Astrocyte (in vitro differentiated cells and primary cell): Measurements from ENCODE around the gene MT1X. TPM values are rescaled to one million over a fixed set of nuclear protein-coding genes. Genes with fewer than 3 reads are reported as not detected.

ENCODE experiments used
- DNase-seq: peaks from one replicate; pipeline ENCODE4 v3.0.0-alpha.2; 2010; ENCODE audit warnings: low read depth
- FAIRE-seq: peaks from 2 replicates; lab custom pipeline; 2011; peaks lifted over from hg19 to GRCh38; lab: Jason Lieb, UNC
- H2AFZ ChIP-seq: 2 replicates; pipeline ENCODE4 v1.6.0; 2012; ENCODE audit warnings: low read depth, low read length, inconsistent platforms
- H3K27ac ChIP-seq: 2 replicates; pipeline ENCODE4 v1.5.1; 2011; ENCODE audit warnings: low read depth, low read length, inconsistent platforms
- H3K27me3 ChIP-seq: 2 replicates; pipeline ENCODE4 v1.6.0; 2011; ENCODE audit warnings: low read length, inconsistent platforms; ENCODE audit not compliant: insufficient read depth
- H3K36me3 ChIP-seq: 2 replicates; pipeline ENCODE4 v1.5.1; 2011; ENCODE audit warnings: low read length, inconsistent platforms; ENCODE audit not compliant: insufficient read depth
- H3K4me1 ChIP-seq: 2 replicates; pipeline ENCODE4 v1.5.1; 2011; ENCODE audit warnings: low read length, inconsistent platforms; ENCODE audit not compliant: insufficient read depth
- H3K4me2 ChIP-seq: 2 replicates; pipeline ENCODE4 v1.6.0; 2012; ENCODE audit warnings: low read length, inconsistent platforms
- H3K4me3 ChIP-seq: 2 replicates; pipeline ENCODE4 v1.5.1; 2011; ENCODE audit warnings: low read depth, mild to moderate bottlenecking, low read length, inconsistent platforms; ENCODE audit not compliant: insufficient read depth
- H3K79me2 ChIP-seq: 2 replicates; pipeline ENCODE4 v1.6.0; 2012; ENCODE audit warnings: mild to moderate bottlenecking, low read length, inconsistent platforms; ENCODE audit not compliant: insufficient read depth
- H3K9ac ChIP-seq: 2 replicates; pipeline ENCODE4 v1.6.0; 2012; ENCODE audit warnings: mild to moderate bottlenecking, low read length, inconsistent platforms
- H3K9me3 ChIP-seq: 2 replicates; pipeline ENCODE4 v1.5.1; 2012; ENCODE audit warnings: low read depth, mild to moderate bottlenecking, low read length, inconsistent platforms; ENCODE audit not compliant: insufficient read depth
- H4K20me1 ChIP-seq: 2 replicates; pipeline ENCODE4 v1.6.0; 2012; ENCODE audit warnings: low read length, inconsistent platforms; ENCODE audit not compliant: insufficient read depth
- H3K27ac Mint-ChIP-seq: one replicate; pipeline ENCODE4 v1.8.0; 2021; ENCODE audit warnings: mild to moderate bottlenecking, mixed read lengths; ENCODE audit not compliant: unreplicated experiment
- H3K27me3 Mint-ChIP-seq: one replicate; pipeline ENCODE4 v1.8.0; 2021; ENCODE audit warnings: low read depth, mixed read lengths; ENCODE audit not compliant: unreplicated experiment
- H3K36me3 Mint-ChIP-seq: one replicate; pipeline ENCODE4 v1.8.0; 2021; ENCODE audit warnings: low read depth, mixed read lengths; ENCODE audit not compliant: unreplicated experiment
- H3K4me1 Mint-ChIP-seq: one replicate; pipeline ENCODE4 v1.8.0; 2021; ENCODE audit warnings: low read depth, mixed read lengths; ENCODE audit not compliant: unreplicated experiment
- H3K4me3 Mint-ChIP-seq: one replicate; pipeline ENCODE4 v1.8.0; 2021; ENCODE audit warnings: mild to moderate bottlenecking, moderate library complexity, mixed read lengths; ENCODE audit not compliant: unreplicated experiment
- H3K9me3 Mint-ChIP-seq: one replicate; pipeline ENCODE4 v1.8.0; 2021; ENCODE audit warnings: mild to moderate bottlenecking, mixed read lengths; ENCODE audit not compliant: unreplicated experiment
- CTCF ChIP-seq: IDR thresholded peaks from 2 replicates; pipeline ENCODE4 v1.5.1; 2011; ENCODE audit warnings: low read depth, mild to moderate bottlenecking, inconsistent platforms, low read length, moderate library complexity; ENCODE audit not compliant: insufficient read depth
- EZH2 ChIP-seq: IDR thresholded peaks from 2 replicates; pipeline ENCODE4 v1.6.1; 2012; ENCODE audit warnings: mild to moderate bottlenecking, low read length, inconsistent platforms; ENCODE audit not compliant: insufficient read depth
- total RNA-seq: library from RNA; stranded (reverse); gene quantifications from 2 replicates; pipeline ENCODE4 v1.2.1, GENCODE V29; 2021

MT1X gene
- total RNA-seq, 1 donor from 2014 or later, result 7.0 TPM

GRCh38 chr16:56700195-56700594, 17.9 kb downstream of the MT1X start:
- Histone ChIP-seq H3K9me3 (no peaks in the 10 kb centered on the region), H2AFZ (no peak overlapping the region), H3K4me3 (no peak overlapping the region), H3K79me2 (no peaks in the 10 kb centered on the region), H3K27me3 (no peaks in the 10 kb centered on the region), H3K4me1 (no peaks in the 10 kb centered on the region), H3K4me2 (no peak overlapping the region), H3K36me3 (no peaks in the 10 kb centered on the region), H3K9ac (no peak overlapping the region), H3K27ac (no peak overlapping the region), H4K20me1 (no peaks in the 10 kb centered on the region)
- TF ChIP-seq CTCF (no peak), EZH2 (no peak)
- Mint-ChIP-seq H3K4me1 (no peaks in the 10 kb centered on the region), H3K4me3 (no peak overlapping the region), H3K27me3 (peaks cover 11% of the 10 kb centered on the region), H3K36me3 (no peaks in the 10 kb centered on the region), H3K27ac (no peak overlapping the region), H3K9me3 (no peaks in the 10 kb centered on the region)
- no peak for DNase-seq
- FAIRE-seq, result no peak

- no peak overlapping the region for H3K27ac ChIP-seq
- H2AFZ ChIP-seq, result no peak overlapping the region
- no peaks in the 10 kb centered on the region for H3K36me3 Mint-ChIP-seq
- H3K79me2 ChIP-seq, result no peaks in the 10 kb centered on the region
- no peak overlapping the region for H3K9ac ChIP-seq
- no peaks in the 10 kb centered on the region for H3K36me3 ChIP-seq
- FAIRE-seq (no peak), DNase-seq (no peak)
- H3K4me1 ChIP-seq, result no peaks in the 10 kb centered on the region
- peaks cover 11% of the 10 kb centered on the region for H3K27me3 Mint-ChIP-seq
- H3K4me3 Mint-ChIP-seq, result no peak overlapping the region
- no peaks in the 10 kb centered on the region for H3K27me3 ChIP-seq
- H3K9me3 ChIP-seq, result no peaks in the 10 kb centered on the region
- no peak overlapping the region for H3K4me3 ChIP-seq
- no peak overlapping the region for H3K27ac Mint-ChIP-seq
- no peak overlapping the region for H3K4me2 ChIP-seq
- H4K20me1 ChIP-seq, result no peaks in the 10 kb centered on the region
- no peaks in the 10 kb centered on the region for H3K4me1 Mint-ChIP-seq
- TF ChIP-seq CTCF (no peak), EZH2 (no peak)
- H3K9me3 Mint-ChIP-seq, result no peaks in the 10 kb centered on the region
Measured at GRCh38 chr16:56700631-56701030, 18.4 kb downstream of the MT1X start.

GRCh38 chr16:56701534-56701933, 19.3 kb downstream of the MT1X start:
- H3K4me2 ChIP-seq, result no peak overlapping the region
- no peak overlapping the region for H3K9ac ChIP-seq
- no peak overlapping the region for H2AFZ ChIP-seq
- no peaks in the 10 kb centered on the region for H3K9me3 Mint-ChIP-seq
- no peaks in the 10 kb centered on the region for H4K20me1 ChIP-seq
- no peaks in the 10 kb centered on the region for H3K27me3 ChIP-seq
- no peak overlapping the region for H3K27ac Mint-ChIP-seq
- no peaks in the 10 kb centered on the region for H3K9me3 ChIP-seq
- H3K36me3 Mint-ChIP-seq, result no peaks in the 10 kb centered on the region
- H3K27ac ChIP-seq, result no peak overlapping the region
- TF ChIP-seq CTCF, result no peak
- no peak for TF ChIP-seq EZH2
- no peak overlapping the region for H3K4me3 ChIP-seq
- no peaks in the 10 kb centered on the region for H3K4me1 ChIP-seq
- no peak for DNase-seq
- no peak for FAIRE-seq
- no peaks in the 10 kb centered on the region for H3K79me2 ChIP-seq
- peaks cover 11% of the 10 kb centered on the region for H3K27me3 Mint-ChIP-seq
- no peak overlapping the region for H3K4me3 Mint-ChIP-seq
- no peaks in the 10 kb centered on the region for H3K36me3 ChIP-seq
- H3K4me1 Mint-ChIP-seq, result no peaks in the 10 kb centered on the region
